Activated T-cell treated with anti-CD3 and anti-CD28 coated beads, Interleukin-2, amount 50 U/mL, for 48 hours (primary cell): Measurements from ENCODE around the gene TTC4.

ENCODE experiments used
- DNase-seq, 2 experiments: peaks; one replicate each; pipeline ENCODE4 v3.0.0-alpha.2; 2020

The TTC4 gene

GRCh38 chr1:54787604-54788003 is 71.9 kb downstream of the TTC4 start:
- DNase-seq: no peak

GRCh38 chr1:54788459-54788858 is 72.8 kb downstream of the TTC4 start:
- DNase-seq: no peak

DNA sequence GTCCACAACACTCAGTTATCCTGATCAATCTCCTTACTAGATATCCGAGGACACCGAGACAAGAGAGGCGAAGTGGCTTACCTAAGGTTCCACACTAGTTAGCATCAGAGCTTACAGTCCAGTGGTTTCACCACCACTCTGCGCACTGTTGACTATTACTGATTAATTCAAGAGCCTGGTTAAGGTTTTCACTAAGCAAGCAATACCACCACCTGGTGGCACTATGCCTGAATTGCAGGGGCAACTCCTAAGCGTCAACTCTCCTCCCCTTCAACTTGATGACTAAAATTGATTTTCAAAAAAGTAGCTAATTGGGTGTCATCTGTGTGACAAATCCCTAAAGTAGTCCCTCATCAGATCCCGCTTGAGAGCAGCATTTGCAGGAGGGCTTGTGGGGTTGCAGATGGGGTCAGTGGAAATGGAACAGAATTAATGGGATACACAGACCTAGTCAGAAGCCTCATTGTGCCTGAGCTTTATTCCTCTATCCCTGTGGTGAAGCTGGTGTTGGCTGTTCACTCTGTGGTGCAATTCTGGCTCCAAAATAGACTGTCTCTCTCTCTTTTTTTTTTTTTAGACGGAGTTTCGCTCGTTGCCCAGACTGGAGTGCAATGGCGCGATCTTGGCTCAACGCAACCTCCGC is 76.3 kb downstream of the TTC4 start:
- DNase-seq: peak; percentile 80 to 83
